Astrocyte of the hippocampus (primary cell): ENCODE measurements around the gene TCF20.

Experiments
- DNase-seq: peaks from one replicate; pipeline ENCODE4 v3.0.0; 2011; ENCODE audit warnings: low read depth, low spot score

TCF20 gene

GRCh38 chr22:42261296-42261695 is 9.2 kb downstream of the TCF20 start:
- DNase-seq = no peak

- DNase-seq = no peak
Measured at GRCh38 chr22:42258126-42258525, 12.3 kb downstream of the TCF20 start.

- DNase-seq = no peak
Measured at GRCh38 chr22:42257386-42257785, 13.1 kb downstream of the TCF20 start.

- no peak for DNase-seq
Measured at GRCh38 chr22:42256930-42257329, 13.5 kb downstream of the TCF20 start.

GRCh38 chr22:42256220-42256619 is 14.2 kb downstream of the TCF20 start:
- no peak for DNase-seq

GRCh38 chr22:42249831-42250230 is 20.6 kb downstream of the TCF20 start:
- no peak for DNase-seq

GRCh38 chr22:42248995-42249394 is 21.5 kb downstream of the TCF20 start:
- DNase-seq = no peak

- DNase-seq = no peak
Measured at GRCh38 chr22:42247596-42247995, 22.9 kb downstream of the TCF20 start.

GRCh38 chr22:42243802-42244060 is 26.7 kb downstream of the TCF20 start:
- no peak for DNase-seq

- DNase-seq = no peak
Measured at GRCh38 chr22:42236848-42237247, 33.6 kb downstream of the TCF20 start.

GRCh38 chr22:42236268-42236667 is 34.2 kb downstream of the TCF20 start:
- no peak for DNase-seq

- no peak for DNase-seq
Measured at GRCh38 chr22:42233879-42234278, 36.6 kb downstream of the TCF20 start.

GRCh38 chr22:42231929-42232328 is 38.5 kb downstream of the TCF20 start:
- DNase-seq = no peak

GRCh38 chr22:42229455-42230149 is 40.9 kb downstream of the TCF20 start:
- DNase-seq = peak; percentile 69

GRCh38 chr22:42228483-42228882 is 42.0 kb downstream of the TCF20 start:
- no peak for DNase-seq

GRCh38 chr22:42227435-42227834 is 43.0 kb downstream of the TCF20 start:
- no peak for DNase-seq

GRCh38 chr22:42225841-42226240 is 44.6 kb downstream of the TCF20 start:
- DNase-seq = no peak

- DNase-seq = no peak
Measured at GRCh38 chr22:42222140-42222539, 48.3 kb downstream of the TCF20 start.
